SK-N-SH treated with all-trans-retinoic acid at 6 μM for 48 hours (cell line): ENCODE measurements around the gene EPHA4.

Source experiments
- ATAC-seq: fragments of 200-7000 bp; cut with Tn5 transposase; 3 replicates; pipeline ENCODE4 v1.9.1; 2020; ENCODE audit warnings: mild to moderate bottlenecking, moderate library complexity
- ARNTL ChIP-seq: fragments of 450-650 bp; formaldehyde crosslinking; IDR thresholded peaks from 2 replicates; pipeline ENCODE4 v1.5.0; 2020; ENCODE audit warnings: low read depth, mild to moderate bottlenecking, moderate library complexity, borderline replicate concordance
- BACH2 ChIP-seq: fragments of 250-450 bp; sonication (Bioruptor Pico); IDR thresholded peaks from 2 replicates; pipeline ENCODE4 v1.9.0; 2021; ENCODE audit warnings: mild to moderate bottlenecking, borderline replicate concordance
- CREB5 ChIP-seq: fragments of 250-450 bp; sonication (Bioruptor Pico); IDR thresholded peaks from 2 replicates; pipeline ENCODE4 v1.5.1; 2020; ENCODE audit warnings: low read depth, mild to moderate bottlenecking, moderate library complexity
- ESRRG ChIP-seq: fragments of 250-450 bp; sonication (Bioruptor Pico); IDR thresholded peaks from 2 replicates; pipeline ENCODE4 v1.6.1; 2021; ENCODE audit warnings: mild to moderate bottlenecking
- ISL1 ChIP-seq: fragments of 250-450 bp; sonication (Bioruptor Pico); IDR thresholded peaks from 2 replicates; pipeline ENCODE4 v2.1.2; 2022; ENCODE audit warnings: mild to moderate bottlenecking, moderate library complexity
- OSR1 ChIP-seq: fragments of 250-450 bp; sonication (Bioruptor Pico); IDR thresholded peaks from 2 replicates; pipeline ENCODE4 v1.8.0; 2022; ENCODE audit warnings: moderate library complexity, mild to moderate bottlenecking, inconsistent platforms
- POU6F1 ChIP-seq: fragments of 250-450 bp; sonication (Bioruptor Pico); IDR thresholded peaks from 2 replicates; pipeline ENCODE4 v1.8.0; 2021; ENCODE audit warnings: low read depth, mild to moderate bottlenecking, moderate library complexity, borderline replicate concordance
- PPARA ChIP-seq: fragments of 250-450 bp; sonication (Bioruptor Pico); IDR thresholded peaks from 2 replicates; pipeline ENCODE4 v1.5.0; 2020; ENCODE audit warnings: mild to moderate bottlenecking, borderline replicate concordance
- RARB ChIP-seq: fragments of 250-450 bp; sonication (Bioruptor Pico); IDR thresholded peaks from 2 replicates; pipeline ENCODE4 v1.8.0; 2021; ENCODE audit warnings: mild to moderate bottlenecking, moderate library complexity
- SNAI2 ChIP-seq: fragments of 250-450 bp; sonication (Bioruptor Pico); IDR thresholded peaks from 2 replicates; pipeline ENCODE4 v1.5.0; 2020; ENCODE audit warnings: mild to moderate bottlenecking, moderate library complexity
- TCF4 ChIP-seq: fragments of 250-450 bp; sonication (Bioruptor Pico); IDR thresholded peaks from 2 replicates; pipeline ENCODE4 v1.8.0; 2021; ENCODE audit warnings: mild to moderate bottlenecking, moderate library complexity, borderline replicate concordance
- ZC3H10 ChIP-seq: fragments of 250-450 bp; sonication (Bioruptor Pico); IDR thresholded peaks from 2 replicates; pipeline ENCODE4 v1.5.1; 2021; ENCODE audit warnings: mild to moderate bottlenecking, moderate library complexity
- ZFP3 ChIP-seq: fragments of 250-450 bp; sonication (Bioruptor Pico); IDR thresholded peaks from 2 replicates; pipeline ENCODE4 v1.5.0; 2020; ENCODE audit warnings: mild to moderate bottlenecking, moderate library complexity
- ZFP30 ChIP-seq: fragments of 450-650 bp; formaldehyde crosslinking; IDR thresholded peaks from 2 replicates; pipeline ENCODE4 v1.5.0; 2022; ENCODE audit warnings: mild to moderate bottlenecking, moderate library complexity
- ZNF565 ChIP-seq: fragments of 450-650 bp; formaldehyde crosslinking; conservative IDR thresholded peaks from 2 replicates; pipeline ENCODE4 v1.5.0; 2020; ENCODE audit warnings: low read depth, mild to moderate bottlenecking, moderate library complexity
- ZNF8 ChIP-seq: fragments of 450-650 bp; formaldehyde crosslinking; IDR thresholded peaks from 2 replicates; pipeline ENCODE4 v1.5.0; 2020; ENCODE audit warnings: mild to moderate bottlenecking, moderate library complexity
- TF ChIP-seq, protein P1 (sequence below): fragments of 250-450 bp; sonication (Bioruptor Pico); IDR thresholded peaks from 2 replicates; pipeline ENCODE4 v1.5.0; 2020; ENCODE audit warnings: mild to moderate bottlenecking, moderate library complexity
- TF ChIP-seq, protein P2 (sequence below): fragments of 250-450 bp; sonication (Bioruptor Pico); IDR thresholded peaks from 2 replicates; pipeline ENCODE4 v1.8.0; 2020; ENCODE audit warnings: mild to moderate bottlenecking, moderate library complexity, borderline replicate concordance

The EPHA4 gene

DNA sequence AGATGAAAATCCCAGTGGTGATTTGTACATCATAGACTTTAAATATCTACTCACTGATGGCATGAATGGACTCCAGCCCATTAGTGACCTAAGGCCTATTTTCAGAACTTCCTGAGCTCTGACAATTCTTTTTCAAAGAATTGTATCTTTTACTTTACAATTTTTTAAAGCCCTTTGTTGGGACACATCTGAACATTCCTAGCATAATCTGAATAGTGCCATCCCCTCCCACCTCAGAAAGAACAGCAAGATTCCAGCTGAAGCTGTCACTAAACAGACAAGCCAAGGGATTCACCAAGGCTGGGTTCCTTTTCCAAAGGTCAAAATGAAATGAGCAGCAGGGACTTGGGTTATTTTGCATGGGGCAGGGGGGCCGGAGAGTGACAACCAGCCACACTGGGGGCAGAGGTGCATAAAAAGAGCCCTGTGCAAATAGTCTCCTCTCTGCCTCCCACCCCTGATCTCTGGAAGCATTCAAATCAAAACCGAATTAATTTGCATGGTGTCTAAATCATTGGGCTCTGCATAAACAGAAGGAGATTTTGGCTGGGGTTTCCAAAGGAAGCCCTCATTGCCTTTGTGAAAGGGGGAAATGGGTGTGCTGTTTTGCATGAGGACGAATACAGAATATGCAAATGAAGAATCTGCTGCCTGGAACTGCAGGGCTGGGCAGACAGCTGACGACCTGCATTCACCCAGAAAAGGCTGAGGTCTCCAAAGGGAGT, 17.2 kb downstream of the EPHA4 start:
- no peak for ATAC-seq
- TF ChIP-seq POU6F1: no peak
- no peak for TF ChIP-seq CREB5
- TF ChIP-seq, protein P1, sequence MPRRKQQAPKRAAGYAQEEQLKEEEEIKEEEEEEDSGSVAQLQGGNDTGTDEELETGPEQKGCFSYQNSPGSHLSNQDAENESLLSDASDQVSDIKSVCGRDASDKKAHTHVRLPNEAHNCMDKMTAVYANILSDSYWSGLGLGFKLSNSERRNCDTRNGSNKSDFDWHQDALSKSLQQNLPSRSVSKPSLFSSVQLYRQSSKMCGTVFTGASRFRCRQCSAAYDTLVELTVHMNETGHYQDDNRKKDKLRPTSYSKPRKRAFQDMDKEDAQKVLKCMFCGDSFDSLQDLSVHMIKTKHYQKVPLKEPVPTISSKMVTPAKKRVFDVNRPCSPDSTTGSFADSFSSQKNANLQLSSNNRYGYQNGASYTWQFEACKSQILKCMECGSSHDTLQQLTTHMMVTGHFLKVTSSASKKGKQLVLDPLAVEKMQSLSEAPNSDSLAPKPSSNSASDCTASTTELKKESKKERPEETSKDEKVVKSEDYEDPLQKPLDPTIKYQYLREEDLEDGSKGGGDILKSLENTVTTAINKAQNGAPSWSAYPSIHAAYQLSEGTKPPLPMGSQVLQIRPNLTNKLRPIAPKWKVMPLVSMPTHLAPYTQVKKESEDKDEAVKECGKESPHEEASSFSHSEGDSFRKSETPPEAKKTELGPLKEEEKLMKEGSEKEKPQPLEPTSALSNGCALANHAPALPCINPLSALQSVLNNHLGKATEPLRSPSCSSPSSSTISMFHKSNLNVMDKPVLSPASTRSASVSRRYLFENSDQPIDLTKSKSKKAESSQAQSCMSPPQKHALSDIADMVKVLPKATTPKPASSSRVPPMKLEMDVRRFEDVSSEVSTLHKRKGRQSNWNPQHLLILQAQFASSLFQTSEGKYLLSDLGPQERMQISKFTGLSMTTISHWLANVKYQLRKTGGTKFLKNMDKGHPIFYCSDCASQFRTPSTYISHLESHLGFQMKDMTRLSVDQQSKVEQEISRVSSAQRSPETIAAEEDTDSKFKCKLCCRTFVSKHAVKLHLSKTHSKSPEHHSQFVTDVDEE (CRISPR knock-in tag): no peak
- TF ChIP-seq ZC3H10 (CRISPR knock-in tag): no peak
- TF ChIP-seq ZFP30 (CRISPR knock-in tag): no peak
- no peak for TF ChIP-seq OSR1 (CRISPR knock-in tag)

GRCh38 chr2:221553333-221553732, 18.8 kb downstream of the EPHA4 start:
- TF ChIP-seq ZC3H10 (CRISPR knock-in tag) (no peak), ZFP3 (CRISPR knock-in tag) (no peak), BACH2 (no peak)
- no peak for ATAC-seq

- ATAC-seq: no peak
- TF ChIP-seq ISL1 (CRISPR knock-in tag) (no peak), ARNTL (CRISPR knock-in tag) (no peak), CREB5 (no peak), SNAI2 (CRISPR knock-in tag) (no peak), ZNF565 (CRISPR knock-in tag) (no peak), BACH2 (no peak), PPARA (CRISPR knock-in tag) (no peak), ZFP3 (CRISPR knock-in tag) (no peak), TCF4 (no peak), ZNF8 (no peak), POU6F1 (no peak), RARB (CRISPR knock-in tag) (no peak), ESRRG (CRISPR knock-in tag) (no peak)
- TF ChIP-seq, protein P2, sequence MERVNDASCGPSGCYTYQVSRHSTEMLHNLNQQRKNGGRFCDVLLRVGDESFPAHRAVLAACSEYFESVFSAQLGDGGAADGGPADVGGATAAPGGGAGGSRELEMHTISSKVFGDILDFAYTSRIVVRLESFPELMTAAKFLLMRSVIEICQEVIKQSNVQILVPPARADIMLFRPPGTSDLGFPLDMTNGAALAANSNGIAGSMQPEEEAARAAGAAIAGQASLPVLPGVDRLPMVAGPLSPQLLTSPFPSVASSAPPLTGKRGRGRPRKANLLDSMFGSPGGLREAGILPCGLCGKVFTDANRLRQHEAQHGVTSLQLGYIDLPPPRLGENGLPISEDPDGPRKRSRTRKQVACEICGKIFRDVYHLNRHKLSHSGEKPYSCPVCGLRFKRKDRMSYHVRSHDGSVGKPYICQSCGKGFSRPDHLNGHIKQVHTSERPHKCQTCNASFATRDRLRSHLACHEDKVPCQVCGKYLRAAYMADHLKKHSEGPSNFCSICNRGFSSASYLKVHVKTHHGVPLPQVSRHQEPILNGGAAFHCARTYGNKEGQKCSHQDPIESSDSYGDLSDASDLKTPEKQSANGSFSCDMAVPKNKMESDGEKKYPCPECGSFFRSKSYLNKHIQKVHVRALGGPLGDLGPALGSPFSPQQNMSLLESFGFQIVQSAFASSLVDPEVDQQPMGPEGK (CRISPR knock-in tag): no peak
- TF ChIP-seq, protein P1 (CRISPR knock-in tag): no peak
- TF ChIP-seq, all 23 proteins: peak for 0
Observed at GRCh38 chr2:221552291-221552690, 19.8 kb downstream of the EPHA4 start.
